GM08714 (cell line): Measurements from ENCODE around the gene PADI1.

Experiments used
- H3K4me3 ChIP-seq: fragments of 200-500 bp; sonication (Bioruptor generic); 2 replicates; pipeline ENCODE4 v1.5.1; 2014; ENCODE audit warnings: mild to moderate bottlenecking, low read length, inconsistent platforms
- ZNF274 ChIP-seq: IDR thresholded peaks from 2 replicates; pipeline ENCODE4 v1.6.1; 2012; ENCODE audit warnings: mild to moderate bottlenecking, low read depth, low read length

Gene PADI1, protein sequence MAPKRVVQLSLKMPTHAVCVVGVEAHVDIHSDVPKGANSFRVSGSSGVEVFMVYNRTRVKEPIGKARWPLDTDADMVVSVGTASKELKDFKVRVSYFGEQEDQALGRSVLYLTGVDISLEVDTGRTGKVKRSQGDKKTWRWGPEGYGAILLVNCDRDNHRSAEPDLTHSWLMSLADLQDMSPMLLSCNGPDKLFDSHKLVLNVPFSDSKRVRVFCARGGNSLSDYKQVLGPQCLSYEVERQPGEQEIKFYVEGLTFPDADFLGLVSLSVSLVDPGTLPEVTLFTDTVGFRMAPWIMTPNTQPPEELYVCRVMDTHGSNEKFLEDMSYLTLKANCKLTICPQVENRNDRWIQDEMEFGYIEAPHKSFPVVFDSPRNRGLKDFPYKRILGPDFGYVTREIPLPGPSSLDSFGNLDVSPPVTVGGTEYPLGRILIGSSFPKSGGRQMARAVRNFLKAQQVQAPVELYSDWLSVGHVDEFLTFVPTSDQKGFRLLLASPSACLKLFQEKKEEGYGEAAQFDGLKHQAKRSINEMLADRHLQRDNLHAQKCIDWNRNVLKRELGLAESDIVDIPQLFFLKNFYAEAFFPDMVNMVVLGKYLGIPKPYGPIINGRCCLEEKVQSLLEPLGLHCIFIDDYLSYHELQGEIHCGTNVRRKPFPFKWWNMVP

DNA sequence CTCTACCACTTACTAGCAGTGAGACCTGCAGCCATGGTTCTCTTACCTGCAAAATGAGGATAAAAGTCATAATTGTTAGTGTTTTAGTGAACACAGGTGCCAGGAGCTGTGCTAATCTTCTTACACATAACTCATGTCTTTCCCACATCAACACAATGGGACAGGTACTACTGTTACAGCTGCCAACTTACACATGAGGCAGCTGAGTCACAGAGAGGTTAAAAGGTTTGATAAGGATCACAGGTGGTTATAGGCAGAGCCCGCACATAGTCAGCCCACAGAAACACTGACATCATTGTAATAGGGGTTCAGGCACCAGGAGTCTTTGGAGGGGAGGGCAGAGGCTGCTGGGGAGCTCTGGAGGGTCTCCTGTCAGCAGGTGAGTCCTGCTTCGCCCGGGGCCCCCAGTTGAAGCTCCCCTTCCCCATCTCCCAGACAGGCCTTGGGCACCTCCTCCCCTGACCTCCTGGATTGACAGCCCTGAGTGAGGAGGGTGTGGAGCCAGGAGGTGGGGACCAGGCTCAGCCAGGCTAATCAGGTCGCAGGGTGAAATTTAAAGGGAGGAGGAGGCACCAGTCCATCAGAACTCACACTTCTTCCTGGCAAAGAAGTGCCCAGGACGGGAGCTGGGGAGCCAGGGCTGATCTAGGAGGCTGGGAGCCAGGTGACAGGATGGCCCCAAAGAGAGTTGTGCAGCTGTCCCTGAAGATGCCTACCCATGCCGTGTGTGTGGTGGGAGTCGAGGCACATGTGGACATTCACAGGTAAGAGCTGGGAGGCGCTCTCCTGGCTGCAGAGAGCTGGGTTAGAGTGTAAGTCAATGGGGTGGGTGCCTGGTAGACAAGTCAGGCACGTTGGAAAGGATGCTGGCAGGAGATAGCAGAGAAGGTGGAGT is at the start of gene PADI1:
Gene PADI1, plus strand, starts transcription at position 583 of the 895 bp plus-strand sequence. Its CDS starts 90 bp downstream, at position 673.
- no peak within 1 kb of the TSS for H3K4me3 ChIP-seq
- no peak for TF ChIP-seq ZNF274

- no peak overlapping the region for H3K4me3 ChIP-seq
- TF ChIP-seq ZNF274 = no peak
Measured at GRCh38 chr1:17155257-17155920, 49.5 kb upstream of the PADI1 start.

- H3K4me3 ChIP-seq = no peak overlapping the region
- TF ChIP-seq ZNF274 = no peak
Measured at GRCh38 chr1:17156108-17156507, 48.8 kb upstream of the PADI1 start.

GRCh38 chr1:17158961-17159360 is 46.0 kb upstream of the PADI1 start:
- no peak overlapping the region for H3K4me3 ChIP-seq
- no peak for TF ChIP-seq ZNF274

GRCh38 chr1:17161137-17161740 is 43.7 kb upstream of the PADI1 start:
- H3K4me3 ChIP-seq = no peak overlapping the region
- TF ChIP-seq ZNF274 = no peak

GRCh38 chr1:17161926-17162800 is 42.8 kb upstream of the PADI1 start:
- no peak for TF ChIP-seq ZNF274
- H3K4me3 ChIP-seq = no peak overlapping the region

DNA sequence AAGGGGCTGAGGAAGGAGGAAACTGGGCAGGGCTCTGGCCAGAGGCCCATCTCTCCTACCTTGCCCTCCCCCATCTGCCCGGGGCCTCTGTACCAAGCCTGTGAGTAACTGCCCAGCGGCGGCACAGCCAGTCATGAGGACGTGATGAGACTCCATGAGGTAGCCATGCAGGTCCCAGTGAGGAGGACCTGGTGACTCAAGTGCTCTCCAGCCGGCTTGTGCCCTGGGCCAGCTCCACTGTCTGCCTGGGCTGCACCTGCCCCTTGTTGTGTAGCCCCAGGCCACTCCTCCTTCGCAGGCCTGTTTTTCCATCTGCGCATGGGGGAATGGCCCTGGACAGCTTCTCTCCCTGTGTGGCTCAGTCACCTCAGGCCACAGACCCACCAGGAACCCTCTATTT is 42.0 kb upstream of the PADI1 start:
- H3K4me3 ChIP-seq = no peak overlapping the region
- no peak for TF ChIP-seq ZNF274

DNA sequence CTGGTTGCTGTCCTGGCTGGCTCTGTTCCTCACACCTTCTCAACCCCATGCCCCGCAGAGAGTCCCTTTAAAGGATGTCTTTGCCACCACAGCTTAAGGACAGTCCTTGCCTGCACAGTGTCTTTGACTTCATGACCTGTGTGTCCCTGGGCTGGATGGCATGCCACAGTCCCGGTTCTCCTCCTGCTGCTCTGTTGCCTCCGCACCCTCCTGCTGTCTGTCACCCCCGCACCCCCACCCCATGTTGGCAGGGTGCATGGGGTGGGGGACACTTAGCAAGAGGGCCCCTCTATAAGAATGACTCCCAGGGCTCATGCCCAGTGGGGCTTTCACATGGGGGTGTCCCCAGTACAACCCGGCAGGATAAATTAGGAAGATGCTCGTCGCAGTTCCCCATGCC is 41.6 kb upstream of the PADI1 start:
- TF ChIP-seq ZNF274 = no peak
- H3K4me3 ChIP-seq = no peak overlapping the region

- H3K4me3 ChIP-seq = no peak overlapping the region
Measured at GRCh38 chr1:17163789-17164666, 40.9 kb upstream of the PADI1 start.

DNA sequence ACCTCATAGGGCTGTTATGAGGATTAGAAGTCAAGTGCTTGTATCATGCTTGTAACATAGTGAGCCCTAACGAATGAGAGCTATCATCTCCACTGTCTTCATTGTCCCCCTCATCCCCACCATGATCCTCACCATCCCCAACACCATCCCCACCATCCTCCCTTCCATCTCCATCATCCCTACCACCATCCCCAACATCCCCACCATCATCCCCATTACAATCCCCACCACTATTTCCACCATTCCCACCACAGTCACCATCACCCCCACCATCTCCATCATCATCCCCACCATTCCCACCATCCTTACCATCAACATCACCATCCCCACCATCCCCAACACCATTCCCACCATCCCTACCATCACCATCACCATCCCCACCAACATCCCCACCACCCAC is 39.1 kb upstream of the PADI1 start:
- no peak for TF ChIP-seq ZNF274
- no peak overlapping the region for H3K4me3 ChIP-seq

More at GRCh38 chr1:17163789-17164666, 40.9 kb upstream of the PADI1 start:
- no peak for TF ChIP-seq ZNF274

- no peak for TF ChIP-seq ZNF274
- no peak overlapping the region for H3K4me3 ChIP-seq
Measured at GRCh38 chr1:17167041-17167785, 37.7 kb upstream of the PADI1 start.
